CD4-positive, alpha-beta T cell treated with Interferon alpha-2 for 1 hour (primary cell): ENCODE measurements around the gene UMAD1.
"Not testable (repeated sequence)": the region's sequence is repeated elsewhere in the genome, so short reads cannot be mapped to it uniquely, and the experiment has no call there.

Source experiments
- DNase-seq, 2 donors: peaks; one replicate each; pipeline ENCODE4 v3.0.0-alpha.2; 2020 to 2022

Gene UMAD1

GRCh38 chr7:7769710-7770627 is 129.4 kb downstream of the UMAD1 start:
- DNase-seq, result no peak

GRCh38 chr7:7771452-7771851 is 130.9 kb downstream of the UMAD1 start:
- DNase-seq, result no peak

- no peak for DNase-seq
Measured at GRCh38 chr7:7772397-7772821, 131.9 kb downstream of the UMAD1 start.

- no peak for DNase-seq
Measured at GRCh38 chr7:7773334-7774309, 133.1 kb downstream of the UMAD1 start.

- DNase-seq, result no peak
Measured at GRCh38 chr7:7779888-7780287, 139.3 kb downstream of the UMAD1 start.

- no peak for DNase-seq
Measured at GRCh38 chr7:7783001-7783400, 142.4 kb downstream of the UMAD1 start.

DNA sequence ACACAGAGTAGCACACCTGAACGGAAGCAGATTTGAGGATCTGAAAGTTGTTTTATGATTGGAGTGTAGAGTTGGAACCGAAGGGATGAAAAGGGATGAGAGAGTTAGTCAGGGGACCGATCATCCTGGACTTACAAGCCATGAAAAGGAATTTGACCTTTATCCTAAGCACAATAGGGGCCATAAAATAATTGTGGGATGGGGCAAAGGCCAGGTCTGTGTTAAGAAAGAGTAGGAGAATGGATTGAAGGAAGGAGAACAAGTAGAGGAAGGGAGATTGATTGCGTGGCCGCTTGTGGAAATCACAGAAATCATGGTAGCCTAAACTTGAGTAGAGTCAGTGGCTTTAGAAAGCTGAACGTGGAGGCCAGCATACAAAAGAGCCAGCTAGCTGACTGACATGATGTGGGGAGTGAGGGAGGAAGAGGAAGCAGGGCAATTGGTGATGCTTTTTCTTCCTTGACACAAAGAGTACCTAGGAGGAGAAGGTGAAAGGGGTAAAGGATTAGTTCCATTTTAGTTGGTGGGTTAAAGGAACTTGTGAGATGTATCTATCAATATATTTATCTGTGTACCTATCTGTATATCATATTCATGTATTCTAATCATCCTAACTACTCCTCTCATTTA is 144.9 kb downstream of the UMAD1 start:
- no peak for DNase-seq

DNA sequence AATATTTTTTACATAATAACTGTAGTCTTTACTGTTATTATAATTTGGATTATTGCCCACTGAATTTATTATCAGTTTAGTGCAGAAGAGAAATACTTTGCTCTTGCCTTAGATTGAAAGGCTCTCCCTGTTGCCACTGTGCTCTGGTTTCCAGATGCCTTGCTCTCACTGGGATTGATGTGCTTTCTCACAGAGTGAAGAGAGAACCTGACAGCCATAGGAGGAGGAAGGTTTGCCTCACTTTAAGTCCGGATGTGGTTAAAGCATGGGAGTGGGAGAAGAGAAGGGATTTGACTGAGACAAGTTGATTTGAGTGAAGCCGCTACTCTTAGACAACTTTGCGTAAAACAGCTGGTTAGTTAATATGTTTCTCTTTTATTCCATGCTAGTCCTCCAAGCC is 146.0 kb downstream of the UMAD1 start:
- DNase-seq, result no peak

DNA sequence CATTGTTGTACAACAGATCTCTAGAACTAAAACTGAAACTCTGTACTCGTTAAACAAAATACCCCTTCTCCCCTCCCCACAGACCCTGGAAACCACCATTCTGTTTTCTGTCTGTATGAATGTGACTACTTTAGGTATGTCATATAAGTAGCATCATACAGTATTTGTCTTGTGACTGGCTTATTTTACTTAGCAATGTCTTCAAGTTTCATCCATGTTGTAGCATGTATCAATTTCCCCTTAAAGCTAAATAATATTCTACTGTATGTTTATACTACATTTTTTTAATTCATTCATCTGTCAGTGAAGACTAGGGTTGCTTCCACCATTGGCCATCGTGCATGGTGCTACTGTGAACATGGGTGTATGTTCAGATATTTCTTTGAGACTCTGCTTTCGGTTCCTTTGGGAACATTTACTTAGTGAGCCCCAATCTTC is 149.0 kb downstream of the UMAD1 start:
- DNase-seq, result no peak

GRCh38 chr7:7790041-7790741 is 149.6 kb downstream of the UMAD1 start:
- no peak for DNase-seq

DNA sequence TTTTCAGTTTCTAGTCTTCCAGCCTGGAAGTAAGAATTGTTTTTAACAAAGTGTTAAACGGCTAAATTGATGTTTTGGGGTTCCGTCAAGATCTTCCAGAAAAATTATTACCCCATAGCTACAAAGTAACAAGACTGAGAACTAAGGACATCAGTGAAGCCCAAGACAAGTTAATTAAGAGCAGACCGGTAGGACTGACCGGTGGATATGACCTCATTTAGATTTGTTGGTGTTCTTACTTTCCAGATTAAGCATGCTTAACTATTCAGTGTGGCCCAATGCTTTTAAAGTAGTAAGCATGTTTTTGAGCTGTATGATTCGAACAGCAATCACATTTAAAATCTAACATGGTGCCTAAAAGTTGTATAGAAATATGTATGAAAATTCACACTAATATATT is 151.0 kb downstream of the UMAD1 start:
- DNase-seq, result no peak

GRCh38 chr7:7792056-7792455 is 151.5 kb downstream of the UMAD1 start:
- DNase-seq, result no peak

- no peak for DNase-seq
Measured at GRCh38 chr7:7793249-7793648, 152.7 kb downstream of the UMAD1 start.

- DNase-seq, result no peak
Measured at GRCh38 chr7:7793921-7794320, 153.4 kb downstream of the UMAD1 start.

DNA sequence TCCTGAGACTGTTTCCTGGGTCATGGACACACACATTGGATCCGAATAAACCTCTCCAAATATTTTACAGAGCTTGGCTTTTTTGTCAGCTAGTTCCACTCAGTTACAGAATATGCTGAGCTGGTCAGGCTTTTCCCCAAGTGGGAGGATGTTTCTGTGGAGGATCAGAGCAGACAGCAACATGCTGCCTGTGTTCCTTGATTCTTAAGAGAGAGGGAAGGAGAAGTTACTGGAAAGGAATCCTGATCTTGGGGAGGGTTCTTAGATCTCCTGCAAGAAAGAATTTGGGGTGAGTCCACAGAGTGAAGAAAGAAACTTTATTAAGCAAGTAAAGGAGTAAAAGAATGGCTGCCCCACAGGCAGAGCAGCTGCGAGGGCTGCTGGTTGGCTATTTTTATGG is 154.7 kb downstream of the UMAD1 start:
- no peak for DNase-seq

- no peak for DNase-seq
Measured at GRCh38 chr7:7795630-7796121, 155.1 kb downstream of the UMAD1 start.

DNA sequence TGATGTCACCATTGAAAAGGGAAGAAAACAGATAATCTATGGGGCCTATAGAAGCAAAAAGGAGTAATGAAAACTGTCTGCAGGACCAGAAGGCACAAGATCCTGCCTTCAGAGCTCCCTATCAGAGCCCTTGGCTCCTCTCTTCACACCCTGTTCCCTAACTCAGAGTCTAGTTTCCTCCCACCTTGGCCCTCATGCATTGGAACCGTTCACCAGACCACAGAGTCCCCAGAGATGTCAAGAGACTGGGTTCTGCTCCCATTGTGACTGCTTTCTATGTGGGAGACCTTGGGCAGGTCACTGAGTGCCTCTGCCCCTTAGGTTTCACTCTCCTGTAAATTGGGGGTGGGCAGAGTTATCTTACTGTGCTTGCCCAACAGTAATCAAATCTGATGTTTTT is 158.0 kb downstream of the UMAD1 start:
- DNase-seq, result no peak

- DNase-seq, result no peak
Measured at GRCh38 chr7:7799138-7799537, 158.6 kb downstream of the UMAD1 start.

GRCh38 chr7:7802531-7802930 is 162.0 kb downstream of the UMAD1 start:
- no peak for DNase-seq

GRCh38 chr7:7803715-7804178 is 163.2 kb downstream of the UMAD1 start:
- no peak for DNase-seq

- not testable (repeated sequence) for DNase-seq
Measured at GRCh38 chr7:7804822-7805221, 164.3 kb downstream of the UMAD1 start.

DNA sequence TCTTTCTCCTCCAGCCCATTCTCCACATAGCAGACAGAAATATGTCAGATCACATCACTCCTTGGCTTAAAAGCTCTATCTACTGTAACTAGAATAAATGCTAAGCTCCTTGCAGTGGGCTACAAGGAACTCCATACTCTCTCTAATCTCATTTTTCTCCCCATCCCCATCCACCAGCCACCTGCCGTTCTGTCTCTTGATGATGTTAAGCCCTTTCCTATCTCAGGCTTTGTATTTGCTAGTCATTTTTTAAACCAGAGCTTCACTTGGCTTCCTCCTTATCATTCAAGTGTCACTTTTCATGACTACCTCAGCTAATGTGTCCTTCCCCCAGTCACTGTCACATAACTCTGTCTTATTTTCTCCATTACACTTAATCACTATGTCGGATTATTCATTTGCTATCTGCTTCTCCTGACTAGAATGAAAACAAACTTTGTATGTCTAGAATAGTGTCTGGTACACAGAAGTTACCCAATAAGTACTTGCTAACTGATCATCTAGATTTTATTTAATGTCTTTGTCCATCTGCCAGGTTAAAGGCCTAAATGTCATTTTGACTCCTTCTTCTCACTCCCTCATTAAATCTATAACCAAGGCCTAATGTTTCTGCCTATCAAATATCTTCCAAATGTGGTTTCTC is 165.1 kb downstream of the UMAD1 start:
- DNase-seq, result no peak
